Activated T-helper 9 cell treated with anti-CD3 and anti-CD28 coated beads, Interleukin-2, amount 50 U/mL, for 16 hours (primary cell): ENCODE measurements around the gene GLI3.

ENCODE experiments used
- DNase-seq: peaks from one replicate; pipeline ENCODE4 v3.0.0-alpha.2; 2020; ENCODE audit warnings: low read depth

GLI3 gene

DNA sequence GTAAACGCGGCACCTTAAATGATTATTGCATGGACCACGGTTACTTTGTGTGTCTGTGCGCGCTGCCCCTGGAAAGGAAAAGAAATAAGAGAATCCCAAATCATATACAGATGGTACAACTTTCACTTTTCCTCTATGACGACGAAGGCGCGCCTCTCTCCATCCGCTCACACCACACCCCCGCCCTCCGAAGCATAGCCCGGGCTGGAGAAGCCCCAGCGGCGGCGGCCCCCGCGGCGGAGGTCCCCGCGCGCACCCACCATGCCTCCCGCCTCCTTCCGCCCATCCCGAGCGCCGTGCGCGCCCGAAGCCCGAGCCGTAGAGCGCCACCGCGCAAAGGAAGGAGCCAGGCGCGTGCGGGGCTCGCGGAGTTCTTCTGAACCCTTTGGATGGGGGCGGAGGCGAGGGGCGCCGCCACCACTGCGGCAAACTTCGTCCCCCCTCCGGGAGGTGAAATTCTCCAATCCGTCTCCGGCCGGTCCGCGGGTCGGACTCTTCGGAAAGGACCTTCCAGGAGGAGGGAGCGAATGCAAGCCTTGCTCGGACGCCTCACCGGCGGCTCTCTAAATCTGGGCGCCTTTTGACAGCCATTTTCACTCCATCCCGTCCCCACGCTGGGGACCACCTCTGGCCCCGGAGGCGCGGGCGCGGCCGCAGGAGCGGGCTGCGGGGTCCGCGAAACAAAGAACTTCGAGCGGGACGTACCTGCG is 588 bp downstream of the GLI3 start:
- no peak for DNase-seq

DNA sequence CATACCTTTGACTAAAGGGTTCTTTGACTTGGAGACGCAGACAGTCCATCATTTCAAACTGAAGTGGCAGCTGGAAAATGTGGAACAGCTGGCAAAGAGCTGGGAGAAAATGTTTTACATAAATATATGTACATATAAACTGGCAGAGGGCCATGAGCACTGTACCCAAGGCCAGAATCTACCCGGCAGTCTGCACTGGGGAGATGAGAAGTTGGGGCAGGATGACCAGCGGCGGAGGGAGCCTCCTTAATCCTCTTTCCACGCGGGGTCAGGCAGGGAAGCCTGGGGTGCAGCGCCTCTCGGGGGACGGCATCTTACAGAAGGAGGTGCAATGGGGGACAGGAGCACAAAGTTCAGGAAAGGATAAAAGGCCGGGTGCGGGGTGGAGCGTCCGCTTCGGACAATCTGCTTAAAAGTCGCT is 1.3 kb downstream of the GLI3 start:
- no peak for DNase-seq

- no peak for DNase-seq
Measured at GRCh38 chr7:42234736-42235135, 2.3 kb downstream of the GLI3 start.

DNA sequence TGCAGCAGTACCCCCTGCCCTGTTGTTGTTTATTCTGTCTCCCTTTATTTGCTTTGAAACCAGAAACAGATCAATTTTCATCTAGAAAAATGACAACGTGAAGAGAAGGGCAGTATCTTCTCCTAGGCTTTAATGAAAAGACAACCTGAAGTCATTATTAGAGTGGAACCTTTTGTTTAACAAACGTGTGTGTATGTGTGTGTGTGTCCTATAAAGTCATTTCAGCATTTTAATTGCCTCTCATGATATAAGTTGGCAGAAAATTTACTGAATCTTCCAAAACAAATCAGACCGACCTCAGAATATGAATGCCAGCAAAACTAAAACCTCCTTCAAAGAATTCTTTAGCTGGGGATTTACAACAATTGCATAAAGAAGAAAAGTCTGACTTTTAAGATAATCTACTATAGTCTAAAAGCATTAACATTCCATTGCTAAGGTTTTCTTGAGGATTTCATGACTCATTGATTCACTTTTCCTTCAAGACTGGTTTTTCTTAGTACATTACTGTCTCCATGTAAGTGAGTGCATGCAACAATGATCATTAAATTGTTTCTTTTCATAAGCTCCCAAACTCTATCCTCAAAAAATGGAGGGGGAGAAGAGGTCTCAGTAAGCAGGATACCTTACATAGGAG is 3.2 kb downstream of the GLI3 start:
- no peak for DNase-seq

- no peak for DNase-seq
Measured at GRCh38 chr7:42233171-42233570, 3.8 kb downstream of the GLI3 start.

DNA sequence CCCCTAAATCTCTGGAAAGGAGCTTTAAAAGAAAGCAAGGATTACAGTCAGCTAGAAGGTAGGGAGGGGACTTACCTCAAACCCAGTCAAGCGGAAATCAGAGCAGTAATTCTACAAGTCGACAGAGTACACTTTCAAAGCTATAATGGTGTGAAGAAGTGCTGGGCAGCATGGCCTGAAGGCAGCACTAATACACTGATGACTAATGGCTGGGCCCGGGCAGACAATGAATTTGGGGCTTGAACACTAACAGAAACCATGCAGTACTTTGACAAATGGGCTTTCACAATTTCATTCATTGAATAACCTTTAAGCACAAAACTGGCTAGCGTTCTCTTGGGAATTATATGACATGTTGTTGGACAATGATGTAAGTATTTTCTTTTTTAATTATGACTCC is 4.7 kb downstream of the GLI3 start:
- DNase-seq, result no peak

GRCh38 chr7:42231043-42231787 is 5.8 kb downstream of the GLI3 start:
- DNase-seq, result no peak

DNA sequence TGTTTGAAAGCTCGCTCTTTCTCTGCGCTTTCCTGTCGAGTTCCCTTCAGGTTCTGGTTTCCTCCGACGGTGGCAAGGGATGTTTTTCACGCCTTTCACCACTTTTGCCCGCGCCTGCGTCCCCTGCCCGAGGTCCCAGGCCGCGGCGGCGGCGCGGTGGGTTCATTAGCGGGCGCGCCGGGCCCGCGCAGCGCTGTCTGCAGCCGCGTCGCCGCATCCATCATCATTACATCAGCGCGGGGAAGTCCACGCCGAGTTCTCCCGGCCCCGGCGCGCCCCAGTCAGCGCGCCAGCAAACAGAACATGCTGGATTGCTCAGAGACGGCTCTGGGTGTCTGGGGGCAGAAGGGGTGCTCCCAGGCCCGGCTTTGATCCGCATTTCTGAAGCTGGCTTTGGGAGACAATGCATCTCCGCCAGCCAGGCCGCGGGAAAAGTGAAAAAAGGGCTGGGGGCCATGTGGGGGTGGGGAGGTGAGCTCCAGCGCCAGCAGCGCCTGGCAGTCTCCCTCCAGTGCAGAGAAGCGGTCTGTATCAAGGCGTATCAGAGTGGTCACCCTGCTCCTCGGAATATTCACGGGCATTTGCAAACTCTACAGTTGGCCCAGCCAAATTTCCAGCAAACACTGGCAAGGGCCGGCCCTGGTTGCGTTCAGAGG is 8.9 kb downstream of the GLI3 start:
- no peak for DNase-seq

DNA sequence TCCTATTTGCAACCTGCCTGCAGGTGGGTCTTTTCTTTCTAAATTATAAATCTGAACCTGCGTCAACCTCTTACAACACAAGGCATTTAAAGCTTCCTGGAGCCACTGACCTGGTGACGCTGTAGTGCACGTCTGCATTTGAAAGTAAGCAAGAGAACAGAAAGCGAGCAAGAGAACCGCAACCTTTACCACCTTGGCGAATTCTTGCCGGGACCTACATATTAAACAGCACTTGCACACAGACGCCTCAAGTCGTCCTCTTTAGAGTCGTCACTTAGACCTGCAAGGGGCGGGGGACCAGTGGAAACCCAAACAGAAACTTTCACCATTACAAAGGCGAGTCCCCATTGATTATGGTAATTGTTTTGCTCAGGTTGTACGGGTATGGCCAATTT is 9.5 kb downstream of the GLI3 start:
- DNase-seq, result no peak

DNA sequence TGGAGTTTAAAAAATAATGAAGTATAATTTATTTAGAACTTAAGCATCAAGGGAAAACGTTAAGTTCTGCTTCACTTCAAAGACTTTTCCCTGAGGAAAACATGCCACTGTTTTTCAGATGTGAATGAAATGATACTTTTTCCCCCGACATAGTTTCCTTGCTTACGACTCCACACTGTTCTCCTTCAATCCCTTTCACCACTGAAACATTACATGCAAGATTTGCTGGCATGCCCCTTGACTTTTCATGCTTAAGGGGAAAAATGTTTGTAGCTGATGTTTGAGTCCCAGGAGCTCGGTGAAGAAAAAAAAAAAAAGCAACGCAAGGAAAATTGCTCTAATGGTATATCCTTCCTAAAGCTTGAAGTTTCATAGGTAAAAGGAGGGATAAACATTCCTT is 10.0 kb downstream of the GLI3 start:
- no peak for DNase-seq

DNA sequence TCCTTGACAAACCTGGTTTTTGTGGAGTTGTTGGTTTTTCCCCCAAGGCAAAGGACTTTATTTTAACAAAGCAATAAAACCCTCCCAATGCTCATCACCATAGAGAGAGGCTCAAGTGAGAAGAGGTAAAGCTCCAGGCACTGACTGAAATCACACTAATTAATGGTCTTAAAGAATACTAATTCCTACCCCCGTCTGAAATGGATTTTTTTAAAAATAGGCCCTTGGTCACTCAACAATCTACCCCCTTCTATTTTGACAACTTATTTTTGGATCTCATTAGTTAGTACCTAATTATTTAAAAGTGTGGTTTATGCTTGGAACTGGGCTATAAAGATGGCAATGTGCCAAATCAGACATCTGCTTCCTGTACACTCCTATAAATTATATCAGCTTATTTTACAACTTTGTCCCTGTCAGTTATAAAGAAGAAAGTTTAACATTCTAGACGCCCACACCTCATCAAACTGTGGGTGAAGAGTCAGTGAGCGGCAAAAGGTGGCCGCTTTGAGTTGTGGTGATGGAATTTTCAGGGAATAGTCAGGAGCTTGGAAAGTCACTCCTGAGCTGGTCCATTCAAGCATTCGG is 10.6 kb downstream of the GLI3 start:
- no peak for DNase-seq

DNA sequence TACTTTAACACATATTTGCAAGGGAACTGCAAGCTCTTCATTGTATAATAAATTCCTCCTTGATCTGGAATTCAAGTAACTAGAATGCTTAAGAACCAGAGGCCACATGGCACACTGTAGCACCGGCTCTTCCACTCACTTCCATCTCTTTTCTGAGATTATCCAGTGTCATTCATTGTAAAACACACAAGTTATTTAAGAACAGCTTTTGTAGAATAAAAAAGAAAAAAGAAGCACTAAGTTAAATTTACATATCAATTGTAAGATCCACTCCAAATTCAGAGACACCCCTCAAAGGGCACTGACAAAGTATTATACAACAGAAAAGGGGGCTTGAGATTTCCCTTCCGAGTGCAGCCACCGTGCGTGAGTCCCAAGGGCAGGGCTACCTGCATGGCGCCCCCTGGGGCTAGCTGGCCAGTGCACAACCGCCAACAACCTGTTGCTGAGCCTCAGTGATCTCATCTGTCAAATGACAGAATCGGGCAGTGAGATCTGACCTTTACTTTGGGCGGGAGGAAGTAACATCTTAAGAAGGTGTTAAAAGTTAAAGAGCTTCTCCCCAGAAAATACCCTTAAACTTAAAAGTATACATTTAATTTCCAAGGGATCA is 12.5 kb downstream of the GLI3 start:
- no peak for DNase-seq

DNA sequence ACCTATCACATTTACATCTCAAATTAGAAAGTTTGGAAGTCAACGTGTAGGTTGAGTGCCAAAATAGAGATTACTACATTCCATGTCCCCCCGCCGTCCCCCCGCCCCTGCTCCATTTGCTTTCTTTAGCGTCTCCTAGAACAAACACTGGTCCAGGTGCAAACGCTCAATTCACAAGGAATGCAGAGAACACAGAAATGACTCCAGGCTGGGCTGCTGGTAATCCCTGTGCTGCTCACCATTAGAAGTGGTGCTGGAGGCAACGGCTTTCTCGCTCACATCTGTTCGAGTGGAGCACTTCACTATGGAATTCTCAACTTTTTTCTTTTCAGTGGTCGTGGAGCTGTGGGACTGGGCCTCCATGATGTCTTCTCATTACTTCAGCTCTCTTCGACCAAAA is 14.1 kb downstream of the GLI3 start:
- no peak for DNase-seq

DNA sequence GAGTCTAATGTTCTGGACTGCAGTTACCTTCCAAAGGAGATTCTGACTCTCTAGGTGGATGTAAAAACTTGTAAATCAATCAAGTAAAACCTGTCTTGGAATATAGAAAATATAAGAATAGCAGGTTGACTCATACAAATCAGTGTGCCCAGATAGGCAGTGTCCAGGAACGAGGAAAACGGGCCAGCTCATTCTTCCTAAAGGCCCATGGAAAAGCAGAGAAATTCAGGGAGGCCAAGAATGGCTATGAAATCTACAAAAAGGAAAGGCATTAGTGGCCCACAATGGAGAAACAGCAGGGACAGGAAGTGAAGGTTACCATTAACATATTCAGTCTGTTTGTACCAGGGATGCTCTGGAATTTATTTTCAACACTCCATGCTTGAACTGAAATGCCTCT is 14.9 kb downstream of the GLI3 start:
- no peak for DNase-seq

DNA sequence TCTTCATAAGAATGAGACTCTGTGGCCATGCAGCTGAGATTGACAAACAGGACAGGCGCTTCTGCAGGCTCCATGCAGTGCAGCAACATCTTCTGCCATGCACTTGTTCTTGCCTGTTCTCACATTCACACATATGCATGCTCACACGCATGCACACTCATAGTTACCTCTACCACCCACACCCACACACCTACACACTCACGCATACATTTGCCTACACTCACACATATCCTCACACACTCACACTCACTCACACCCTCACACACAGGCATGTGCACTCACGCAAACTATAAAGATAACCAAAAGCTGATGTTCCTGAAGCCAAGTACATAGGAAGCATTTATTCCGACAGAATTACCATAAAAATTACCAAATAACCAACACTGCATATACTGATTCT is 15.7 kb downstream of the GLI3 start:
- DNase-seq, result no peak

DNA sequence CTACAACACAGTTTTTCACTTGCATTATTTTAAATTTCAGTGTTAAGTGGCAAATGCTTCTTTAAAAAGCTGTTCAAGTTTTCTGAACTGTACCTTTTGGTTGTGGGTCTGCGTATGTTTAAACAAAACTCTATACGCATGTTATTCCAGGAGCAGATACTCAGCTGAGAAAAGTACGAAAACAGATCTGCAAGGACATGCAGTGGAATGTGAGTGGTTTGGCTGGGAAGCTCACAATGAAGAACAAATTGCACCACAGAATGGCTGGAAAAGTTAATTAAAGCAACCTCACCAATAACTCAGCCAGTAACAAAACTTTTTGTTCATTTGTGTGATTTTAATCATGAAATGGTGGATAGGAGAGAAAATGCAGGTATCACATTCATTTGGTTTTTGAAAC is 17.6 kb downstream of the GLI3 start:
- no peak for DNase-seq

- DNase-seq, result no peak
Measured at GRCh38 chr7:42218248-42218647, 18.8 kb downstream of the GLI3 start.

DNA sequence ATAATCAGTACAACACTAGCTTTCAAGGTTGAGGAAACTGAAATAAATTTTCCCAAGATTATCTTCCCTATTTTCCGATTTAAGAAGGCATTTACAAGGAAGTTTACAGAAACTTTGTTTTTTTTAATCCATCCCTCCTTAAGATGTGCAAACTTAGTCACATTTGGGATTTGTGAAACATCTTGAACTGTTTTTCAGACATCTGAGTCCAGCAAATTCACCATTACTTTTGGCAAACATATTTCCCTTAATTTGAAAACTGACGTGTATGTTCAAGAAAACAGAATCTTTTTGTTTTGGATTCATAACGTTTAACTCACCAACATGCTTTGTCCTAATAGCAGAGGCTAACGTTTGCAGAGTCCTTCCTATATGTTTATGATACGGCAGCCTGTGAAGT is 19.5 kb downstream of the GLI3 start:
- no peak for DNase-seq

DNA sequence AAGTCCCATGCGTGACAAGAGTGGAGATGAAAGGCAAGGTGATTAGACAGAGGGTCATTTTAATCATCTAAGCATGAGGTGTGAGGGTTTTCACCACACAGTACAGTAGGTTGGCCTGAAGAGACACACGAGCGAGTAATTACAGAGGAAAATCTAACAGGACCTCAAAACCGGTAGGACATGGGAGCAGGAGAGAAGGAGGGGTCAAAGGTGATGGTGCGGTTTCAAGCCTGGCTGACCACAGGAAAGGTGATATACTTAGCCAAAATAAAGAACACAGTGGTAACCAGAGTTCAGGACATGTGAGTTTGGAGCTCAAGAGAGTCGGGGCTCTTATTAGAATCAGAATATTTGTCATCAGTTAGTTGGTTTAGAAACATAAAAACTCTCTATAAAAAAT is 20.0 kb downstream of the GLI3 start:
- DNase-seq, result no peak

GRCh38 chr7:42214060-42214679 is 22.8 kb downstream of the GLI3 start:
- DNase-seq, result no peak

- DNase-seq, result no peak
Measured at GRCh38 chr7:42213093-42213492, 23.9 kb downstream of the GLI3 start.
